ENCODE results near the gene OCA2.
A peak's percentile ranks its signal among the peaks of the same experiment; 100 is the strongest.

The OCA2 gene

GRCh38 chr15:28120359-28120640, 21.2 kb upstream of the OCA2 start:
- Mint-ChIP-seq H3K36me3 (ENCODE audit: low read depth) (peaks cover 63% of the 10 kb centered on the region), H3K27ac (no peak overlapping the region), H3K9me3 (no peaks in the 10 kb centered on the region), H3K27me3 (ENCODE audit: low read depth, poor library complexity) (no peaks in the 10 kb centered on the region), H3K4me3 (no peak overlapping the region), H3K4me1 (peaks cover 11% of the 10 kb centered on the region)
- no peak for DNase-seq
- TF ChIP-seq CTCF (IDR thresholded peaks at IDR 0.05) = no peak

- peaks cover 11% of the 10 kb centered on the region for H3K4me1 Mint-ChIP-seq
- DNase-seq = no peak
- H3K27ac Mint-ChIP-seq = no peak overlapping the region
- no peaks in the 10 kb centered on the region for H3K9me3 Mint-ChIP-seq
- peaks cover 56% of the 10 kb centered on the region for H3K36me3 Mint-ChIP-seq (ENCODE audit: low read depth)
- no peaks in the 10 kb centered on the region for H3K27me3 Mint-ChIP-seq (ENCODE audit: low read depth, poor library complexity)
- no peak overlapping the region for H3K4me3 Mint-ChIP-seq
- no peak for TF ChIP-seq CTCF (IDR thresholded peaks at IDR 0.05)
Measured at GRCh38 chr15:28118531-28118930, 19.4 kb upstream of the OCA2 start.

- no peaks in the 10 kb centered on the region for H3K9me3 Mint-ChIP-seq
- peaks cover 11% of the 10 kb centered on the region for H3K4me1 Mint-ChIP-seq
- no peak overlapping the region for H3K4me3 Mint-ChIP-seq
- no peak for TF ChIP-seq CTCF (IDR thresholded peaks at IDR 0.05)
- H3K27me3 Mint-ChIP-seq (ENCODE audit: low read depth, poor library complexity) = no peaks in the 10 kb centered on the region
- H3K27ac Mint-ChIP-seq = no peak overlapping the region
- no peak for DNase-seq
- H3K36me3 Mint-ChIP-seq (ENCODE audit: low read depth) = peaks cover 52% of the 10 kb centered on the region
Measured at GRCh38 chr15:28118083-28118482, 19.0 kb upstream of the OCA2 start.

GRCh38 chr15:28117432-28117990, 18.4 kb upstream of the OCA2 start:
- Mint-ChIP-seq H3K27ac (peak overlapping the region; percentile 44), H3K4me3 (no peak overlapping the region), H3K9me3 (no peaks in the 10 kb centered on the region), H3K4me1 (peaks cover 11% of the 10 kb centered on the region), H3K27me3 (ENCODE audit: low read depth, poor library complexity) (no peaks in the 10 kb centered on the region), H3K36me3 (ENCODE audit: low read depth) (peaks cover 52% of the 10 kb centered on the region)
- TF ChIP-seq CTCF (IDR thresholded peaks at IDR 0.05) = no peak
- DNase-seq = no peak

GRCh38 chr15:28116521-28117431, 17.7 kb upstream of the OCA2 start:
- Mint-ChIP-seq H3K27ac (no peak overlapping the region), H3K4me3 (no peak overlapping the region), H3K27me3 (ENCODE audit: low read depth, poor library complexity) (no peaks in the 10 kb centered on the region), H3K36me3 (ENCODE audit: low read depth) (peaks cover 59% of the 10 kb centered on the region), H3K4me1 (peaks cover 11% of the 10 kb centered on the region), H3K9me3 (no peaks in the 10 kb centered on the region)
- no peak for TF ChIP-seq CTCF (IDR thresholded peaks at IDR 0.05)
- no peak for DNase-seq

- Mint-ChIP-seq H3K27ac (no peak overlapping the region), H3K4me3 (no peak overlapping the region), H3K9me3 (no peaks in the 10 kb centered on the region), H3K27me3 (ENCODE audit: low read depth, poor library complexity) (no peaks in the 10 kb centered on the region), H3K36me3 (ENCODE audit: low read depth) (peaks cover 61% of the 10 kb centered on the region), H3K4me1 (peaks cover 11% of the 10 kb centered on the region)
- DNase-seq = no peak
- TF ChIP-seq CTCF (IDR thresholded peaks at IDR 0.05) = no peak
Measured at GRCh38 chr15:28115871-28116270, 16.8 kb upstream of the OCA2 start.
